GM12872 (cell line): ENCODE results near the gene SMG7.

ENCODE experiments used
- CTCF ChIP-seq: IDR thresholded peaks from 3 replicates; pipeline ENCODE4 v1.5.1; 2011; ENCODE audit warnings: low read depth, mild to moderate bottlenecking, low read length, moderate library complexity; ENCODE audit not compliant: insufficient read depth

Gene SMG7

DNA sequence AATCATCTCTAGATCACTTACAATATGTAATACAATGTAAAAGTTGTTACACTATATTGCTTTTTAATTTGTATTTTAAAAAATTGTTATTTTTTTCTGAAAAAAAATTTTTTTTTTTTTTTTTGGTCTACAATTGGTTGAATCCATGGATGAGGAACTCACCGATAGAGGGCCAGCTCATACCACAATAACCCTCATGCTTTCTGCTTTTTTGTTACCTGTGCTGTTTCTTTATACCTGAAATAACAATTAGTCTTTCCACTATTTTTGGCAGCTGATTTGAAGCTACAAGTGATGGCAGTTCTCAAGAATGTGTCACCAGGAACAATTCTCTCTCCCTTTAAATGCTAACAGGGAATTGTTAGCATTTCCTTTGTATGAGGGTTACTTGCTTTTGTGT, 12.0 kb downstream of the SMG7 start:
- no peak for TF ChIP-seq CTCF

- TF ChIP-seq CTCF, result no peak
Observed at GRCh38 chr1:183484851-183485250, 12.6 kb downstream of the SMG7 start.

DNA sequence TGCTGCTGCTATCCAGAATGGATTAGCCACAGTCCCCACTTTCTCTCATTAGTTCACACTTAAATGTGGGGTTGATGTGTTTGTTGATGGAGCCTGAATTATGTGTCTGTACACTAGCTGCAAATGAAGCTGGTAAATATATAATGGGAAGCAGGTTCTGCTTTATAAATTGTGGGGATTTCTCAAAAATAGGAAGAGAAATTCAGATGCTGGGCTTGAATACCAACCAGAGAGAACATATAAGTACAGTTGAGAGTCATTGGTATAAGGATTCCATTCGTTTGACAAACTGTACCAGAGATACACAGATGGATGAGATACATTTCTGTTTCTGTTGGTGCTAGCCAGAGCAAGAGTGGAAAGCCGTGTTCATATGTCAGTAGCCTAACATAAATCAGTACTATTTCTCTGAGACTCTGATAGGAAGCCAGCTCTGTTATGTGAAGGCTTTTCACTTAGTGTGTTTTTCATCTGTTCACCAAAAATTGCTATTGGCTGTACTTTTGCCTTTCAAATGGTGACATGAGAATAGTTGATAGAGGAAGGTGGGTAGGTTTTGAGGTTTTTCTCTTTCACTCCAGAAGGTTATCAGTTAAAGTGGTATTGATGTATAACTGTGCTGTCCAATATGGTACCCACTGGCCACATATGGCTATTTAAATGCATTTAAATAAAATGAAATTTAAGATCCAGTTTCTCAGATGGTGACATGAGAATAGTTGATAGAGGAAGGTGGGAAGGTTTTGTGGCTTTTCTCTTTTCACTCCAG, 15.6 kb downstream of the SMG7 start:
- no peak for TF ChIP-seq CTCF

DNA sequence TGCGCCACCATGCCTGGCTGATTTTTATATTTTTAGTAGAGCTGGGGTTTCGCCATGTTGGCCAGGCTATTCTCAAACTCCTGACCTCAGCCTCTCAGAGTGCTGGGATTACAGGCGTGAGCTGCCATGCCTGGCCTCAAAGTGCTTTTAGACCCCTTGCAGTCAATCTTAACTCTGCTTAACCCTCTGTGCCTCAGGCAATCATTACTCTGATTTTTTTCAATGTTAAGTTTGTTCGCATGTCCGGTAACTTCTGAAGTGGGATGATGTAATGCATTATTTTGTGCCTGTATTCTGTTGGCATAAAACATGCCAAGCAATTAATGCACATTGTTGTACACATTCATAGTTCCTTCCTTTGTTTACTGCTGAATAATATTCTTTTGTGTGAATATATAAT, 18.6 kb downstream of the SMG7 start:
- TF ChIP-seq CTCF, result no peak

DNA sequence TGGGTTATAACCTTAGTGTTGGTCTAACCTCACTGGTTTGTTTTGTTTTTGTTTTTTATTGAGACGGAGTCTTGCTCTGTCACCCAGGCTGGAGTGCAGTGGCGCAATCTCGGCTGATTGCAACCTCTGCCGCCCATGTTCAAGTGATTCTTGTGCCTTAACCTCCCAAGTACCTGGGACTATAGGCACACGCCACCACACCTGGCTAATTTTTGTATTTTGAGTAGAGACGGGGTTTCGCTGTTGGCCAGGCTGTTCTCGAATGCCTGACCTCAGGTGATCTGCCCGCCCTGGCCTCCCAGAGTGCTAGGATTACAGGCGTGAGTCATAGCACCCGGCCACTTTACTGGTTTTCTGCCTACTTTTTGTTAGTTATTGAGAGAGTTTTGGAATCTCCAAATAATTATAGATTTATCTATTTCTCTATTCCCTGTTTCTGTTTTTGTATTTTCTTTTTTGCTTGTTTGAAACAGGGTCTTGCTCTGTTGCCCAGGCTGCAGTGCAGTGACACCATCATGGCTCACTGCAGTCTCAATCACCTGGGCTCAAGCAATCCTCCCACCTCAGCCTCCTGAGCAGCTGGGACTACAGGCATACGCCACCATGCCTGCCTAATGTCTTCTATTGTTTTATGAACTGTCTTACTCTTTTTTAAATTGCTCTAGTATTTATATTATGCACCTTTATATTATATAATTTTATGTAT, 21.4 kb downstream of the SMG7 start:
- no peak for TF ChIP-seq CTCF

DNA sequence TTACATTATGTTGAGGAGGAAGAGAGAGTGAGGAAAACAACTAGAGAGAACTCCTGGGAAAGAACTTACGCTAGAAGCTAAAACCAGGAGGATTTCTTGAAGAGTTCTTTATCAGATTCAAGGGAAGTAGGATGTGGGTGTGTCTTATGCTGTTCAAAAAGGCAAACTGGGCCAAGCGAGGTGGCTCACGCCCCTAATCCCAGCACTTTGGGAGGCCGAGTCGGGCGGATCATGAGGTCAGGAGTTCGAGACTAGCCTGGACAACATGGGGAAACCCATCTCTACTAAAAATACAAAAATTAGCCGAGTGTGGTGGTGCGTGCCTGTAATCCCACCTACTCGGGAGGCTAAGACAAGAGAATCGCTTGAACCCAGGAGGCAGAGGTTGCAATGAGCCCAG, 23.1 kb downstream of the SMG7 start:
- TF ChIP-seq CTCF, result no peak

DNA sequence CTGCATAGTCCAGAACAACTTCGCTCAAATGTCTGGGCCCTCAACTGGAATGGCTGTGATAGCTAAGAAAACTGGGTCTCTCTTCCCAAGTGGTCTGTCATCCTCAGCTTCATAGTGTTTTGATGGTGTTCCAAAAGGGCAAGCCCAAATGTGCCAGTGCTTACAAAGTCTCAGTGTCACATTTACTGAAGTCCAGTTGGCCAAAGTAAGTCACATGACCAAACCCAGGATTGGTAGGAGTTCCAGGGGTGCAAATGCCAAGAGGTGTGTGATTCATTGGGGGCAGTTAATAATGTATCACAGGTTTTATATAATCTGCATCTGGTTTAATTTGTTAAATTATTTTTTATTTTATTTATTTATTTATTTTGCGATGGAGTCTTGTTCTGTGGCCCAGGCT, 24.9 kb downstream of the SMG7 start:
- no peak for TF ChIP-seq CTCF
